Stimulated activated CD8-positive, alpha-beta memory T cell treated with anti-CD3 and anti-CD28 coated beads, Interleukin-15, amount 100 ng/mL, for 24 hours (primary cell): ENCODE data around the gene DRC3.

Experiments
- DNase-seq: peaks from one replicate; pipeline ENCODE4 v3.0.0-alpha.2; 2020; ENCODE audit warnings: low read depth

DRC3 gene

GRCh38 chr17:17966399-17966798, 6.3 kb upstream of the DRC3 start:
- DNase-seq = no peak

GRCh38 chr17:17970699-17971430, 1.8 kb upstream of the DRC3 start:
- no peak for DNase-seq

- DNase-seq = peak; percentile 8
Measured at GRCh38 chr17:17971431-17972125, 1.1 kb upstream of the DRC3 start.

- DNase-seq = no peak
Measured at GRCh38 chr17:17972952-17973254, 241 bp downstream of the DRC3 start.

GRCh38 chr17:17975436-17975835, 2.8 kb downstream of the DRC3 start:
- DNase-seq = no peak

GRCh38 chr17:17976931-17977570, 4.4 kb downstream of the DRC3 start:
- no peak for DNase-seq

GRCh38 chr17:17978481-17979424, 6.1 kb downstream of the DRC3 start:
- DNase-seq = no peak

- no peak for DNase-seq
Measured at GRCh38 chr17:17979778-17980177, 7.1 kb downstream of the DRC3 start.

GRCh38 chr17:17981330-17981729, 8.7 kb downstream of the DRC3 start:
- DNase-seq = no peak

GRCh38 chr17:17982801-17983200, 10.1 kb downstream of the DRC3 start:
- no peak for DNase-seq

GRCh38 chr17:17983376-17983775, 10.7 kb downstream of the DRC3 start:
- DNase-seq = no peak

- no peak for DNase-seq
Measured at GRCh38 chr17:17983776-17984175, 11.1 kb downstream of the DRC3 start.

GRCh38 chr17:17985153-17985552, 12.5 kb downstream of the DRC3 start:
- DNase-seq = no peak

GRCh38 chr17:17985555-17985954, 12.9 kb downstream of the DRC3 start:
- no peak for DNase-seq

GRCh38 chr17:17987187-17987896, 14.7 kb downstream of the DRC3 start:
- DNase-seq = no peak

GRCh38 chr17:17987901-17988300, 15.2 kb downstream of the DRC3 start:
- no peak for DNase-seq

- DNase-seq = no peak
Measured at GRCh38 chr17:17988427-17988945, 15.8 kb downstream of the DRC3 start.

- no peak for DNase-seq
Measured at GRCh38 chr17:17989081-17989480, 16.4 kb downstream of the DRC3 start.

GRCh38 chr17:17989618-17990017, 17.0 kb downstream of the DRC3 start:
- no peak for DNase-seq

GRCh38 chr17:17990282-17990681, 17.6 kb downstream of the DRC3 start:
- no peak for DNase-seq

GRCh38 chr17:17993366-17993765, 20.7 kb downstream of the DRC3 start:
- no peak for DNase-seq
